Thoracic aorta (tissue), 2 donors: ENCODE results near the gene RAI1. TPM values are rescaled to one million over a fixed set of nuclear protein-coding genes. Genes with fewer than 3 reads are reported as not detected.

Source experiments
- ATAC-seq: fragments of 150-250 bp; one replicate; pipeline ENCODE4 v1.8.0; 2017; ENCODE audit warnings: low read depth; ENCODE audit not compliant: insufficient number of reproducible peaks, low FRiP score
- DNase-seq: peaks from one replicate; pipeline ENCODE4 v3.0.0-alpha.2; 2020; ENCODE audit warnings: low spot score
- H3K27ac ChIP-seq, 2 donors: fragments of 200-600 bp; sonication (generic); 1 replicate in 1 of 2; 2 replicates in 1 of 2; pipeline ENCODE4 v1.5.1; 2016; ENCODE audit warnings: mild to moderate bottlenecking in 2 of 2, moderate library complexity in 2 of 2
- H3K27me3 ChIP-seq: fragments of 200-600 bp; sonication (generic); replicated peaks from 2 replicates; pipeline ENCODE4 v1.6.0; 2016; ENCODE audit warnings: mild to moderate bottlenecking; ENCODE audit not compliant: insufficient read depth
- H3K36me3 ChIP-seq: fragments of 200-600 bp; sonication (generic); one replicate; pipeline ENCODE4 v1.5.1; 2016
- H3K4me1 ChIP-seq, 2 donors: fragments of 200-600 bp; sonication (generic); 1 replicate in 1 of 2; 2 replicates in 1 of 2; pipeline versions ENCODE4 v1.5.1 to v1.6.0; 2016; ENCODE audit warnings: low read depth in 2 of 2, mild to moderate bottlenecking in 1 of 2; ENCODE audit not compliant: control insufficient read depth in 1 of 2
- H3K4me3 ChIP-seq: fragments of 200-600 bp; sonication (generic); 2 replicates; pipeline ENCODE4 v1.5.1; 2016; ENCODE audit warnings: mild to moderate bottlenecking
- H3K9me3 ChIP-seq: fragments of 200-600 bp; sonication (generic); 2 replicates; pipeline ENCODE4 v1.5.1; 2016
- total RNA-seq, 2 donors: library from RNA; depleted of rRNA; stranded (reverse); fragments of >200 nt; gene quantifications; one replicate each; pipeline versions ENCODE4 v1.1.0 to v1.2.3, GENCODE V29; 2016
- TF ChIP-seq, protein P1 (sequence below): fragments of 200-600 bp; sonication (generic); IDR thresholded peaks from one replicate; pipeline ENCODE4 v1.5.1; 2019; ENCODE audit warnings: antibody characterized with exemption

Gene RAI1
- total RNA-seq, 2 donors from 2014 or later = 21.0 to 31.5 TPM

DNA sequence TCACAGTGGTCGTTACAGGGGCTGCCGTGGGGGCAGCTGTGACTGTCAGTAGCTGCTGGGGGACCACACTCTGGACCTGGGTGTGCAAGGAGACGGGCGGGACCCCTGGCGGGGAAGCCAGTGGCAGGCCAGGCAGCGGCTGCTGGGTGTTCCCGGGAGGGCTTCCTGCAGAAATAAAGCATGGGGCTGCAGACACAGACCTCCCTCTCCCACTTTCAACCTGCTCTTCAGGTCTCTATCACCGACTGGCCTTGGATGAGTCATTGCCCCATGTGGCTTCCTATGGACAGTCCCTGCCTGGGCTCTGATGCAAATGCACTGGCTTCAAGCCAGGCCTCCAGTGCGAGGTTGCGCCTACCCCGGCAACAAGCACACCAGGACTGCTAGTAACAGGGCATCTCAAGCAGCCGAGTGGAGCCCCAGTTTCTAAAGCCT is 138.3 kb downstream of the RAI1 start:
- Histone ChIP-seq H3K27me3 (no peaks in the 10 kb centered on the region), H3K4me1 (peaks cover 18 to 41% of the 10 kb centered on the region in 2 donors)
- no peak for ATAC-seq

DNA sequence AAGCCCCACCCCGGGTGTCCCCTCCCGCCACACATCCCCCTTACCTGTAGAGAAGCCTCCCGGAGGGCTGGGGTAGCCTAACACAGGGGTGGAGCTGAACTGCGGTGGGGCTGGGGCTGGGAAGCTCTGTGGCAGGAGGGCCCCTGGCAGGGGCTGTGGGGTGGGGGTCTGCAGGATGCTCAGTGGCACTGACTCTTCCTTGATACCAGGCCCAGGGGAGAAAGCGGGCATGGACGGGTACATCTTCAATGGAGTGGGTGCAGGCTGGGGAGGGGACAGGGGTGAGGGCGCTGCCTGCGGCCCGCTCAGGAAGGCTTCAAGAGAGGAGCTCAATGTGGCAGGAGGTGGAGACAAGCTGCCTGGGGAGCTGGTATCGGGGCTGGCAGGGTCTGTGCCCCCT is 138.8 kb downstream of the RAI1 start:
- peaks cover 23 to 43% of the 10 kb centered on the region in 2 donors for H3K4me1 ChIP-seq
- TF ChIP-seq, protein P1, sequence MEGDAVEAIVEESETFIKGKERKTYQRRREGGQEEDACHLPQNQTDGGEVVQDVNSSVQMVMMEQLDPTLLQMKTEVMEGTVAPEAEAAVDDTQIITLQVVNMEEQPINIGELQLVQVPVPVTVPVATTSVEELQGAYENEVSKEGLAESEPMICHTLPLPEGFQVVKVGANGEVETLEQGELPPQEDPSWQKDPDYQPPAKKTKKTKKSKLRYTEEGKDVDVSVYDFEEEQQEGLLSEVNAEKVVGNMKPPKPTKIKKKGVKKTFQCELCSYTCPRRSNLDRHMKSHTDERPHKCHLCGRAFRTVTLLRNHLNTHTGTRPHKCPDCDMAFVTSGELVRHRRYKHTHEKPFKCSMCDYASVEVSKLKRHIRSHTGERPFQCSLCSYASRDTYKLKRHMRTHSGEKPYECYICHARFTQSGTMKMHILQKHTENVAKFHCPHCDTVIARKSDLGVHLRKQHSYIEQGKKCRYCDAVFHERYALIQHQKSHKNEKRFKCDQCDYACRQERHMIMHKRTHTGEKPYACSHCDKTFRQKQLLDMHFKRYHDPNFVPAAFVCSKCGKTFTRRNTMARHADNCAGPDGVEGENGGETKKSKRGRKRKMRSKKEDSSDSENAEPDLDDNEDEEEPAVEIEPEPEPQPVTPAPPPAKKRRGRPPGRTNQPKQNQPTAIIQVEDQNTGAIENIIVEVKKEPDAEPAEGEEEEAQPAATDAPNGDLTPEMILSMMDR = no peak
- H3K27ac ChIP-seq = no peak overlapping the region
- H3K27me3 ChIP-seq = no peaks in the 10 kb centered on the region
- ATAC-seq = no peak
- DNase-seq = no peak
- peaks cover 7% of the 10 kb centered on the region for H3K36me3 ChIP-seq
- H3K4me3 ChIP-seq = no peak overlapping the region
- no peaks in the 10 kb centered on the region for H3K9me3 ChIP-seq

More for the DNA sequence above, 138.3 kb downstream of the RAI1 start:
- H3K9me3 ChIP-seq = no peaks in the 10 kb centered on the region
- H3K4me3 ChIP-seq = no peak overlapping the region
- no peak for DNase-seq
- TF ChIP-seq, protein P1 = no peak
- no peak overlapping the region for H3K27ac ChIP-seq
- H3K36me3 ChIP-seq = peaks cover 7% of the 10 kb centered on the region

DNA sequence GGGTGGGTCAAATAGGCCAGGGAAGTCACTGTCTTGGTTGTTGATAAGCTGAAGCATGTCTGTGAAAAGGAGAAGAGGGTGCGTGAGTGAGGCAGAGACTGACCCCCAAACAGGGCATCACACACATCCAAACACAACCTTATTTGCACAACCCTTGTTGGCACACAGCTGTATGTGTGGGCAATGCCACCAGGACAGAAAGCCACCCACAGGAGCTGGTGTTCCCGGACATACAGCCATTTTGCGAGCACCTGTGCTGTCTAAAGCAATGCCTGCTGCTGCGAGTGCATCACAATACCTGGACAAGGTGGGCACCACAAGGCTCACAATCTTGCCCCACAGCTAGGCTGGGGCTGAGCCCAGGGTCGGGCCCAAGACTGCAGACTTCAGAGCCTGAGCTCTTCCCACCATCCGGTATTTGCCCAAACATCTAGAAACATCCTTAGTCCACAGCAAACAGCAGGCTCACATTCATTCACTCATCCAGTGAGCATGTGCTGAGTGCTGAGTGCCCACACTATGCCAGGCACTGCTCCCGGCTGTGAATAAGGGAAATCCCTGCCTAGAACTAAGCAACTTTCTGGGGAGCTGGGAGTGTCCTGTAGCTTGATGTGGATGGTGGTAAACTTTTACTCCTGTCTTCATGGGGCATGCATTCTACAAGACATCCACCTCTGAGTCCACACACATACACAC is 139.4 kb downstream of the RAI1 start:
- ATAC-seq (no peak), DNase-seq (no peak)
- H3K27me3 ChIP-seq = no peaks in the 10 kb centered on the region
- H3K27ac ChIP-seq = no peak overlapping the region
- peaks cover 26 to 43% of the 10 kb centered on the region in 2 donors for H3K4me1 ChIP-seq
- TF ChIP-seq, protein P1 = no peak
- no peak overlapping the region for H3K4me3 ChIP-seq
- H3K9me3 ChIP-seq = no peaks in the 10 kb centered on the region
- H3K36me3 ChIP-seq = peaks cover 7% of the 10 kb centered on the region

DNA sequence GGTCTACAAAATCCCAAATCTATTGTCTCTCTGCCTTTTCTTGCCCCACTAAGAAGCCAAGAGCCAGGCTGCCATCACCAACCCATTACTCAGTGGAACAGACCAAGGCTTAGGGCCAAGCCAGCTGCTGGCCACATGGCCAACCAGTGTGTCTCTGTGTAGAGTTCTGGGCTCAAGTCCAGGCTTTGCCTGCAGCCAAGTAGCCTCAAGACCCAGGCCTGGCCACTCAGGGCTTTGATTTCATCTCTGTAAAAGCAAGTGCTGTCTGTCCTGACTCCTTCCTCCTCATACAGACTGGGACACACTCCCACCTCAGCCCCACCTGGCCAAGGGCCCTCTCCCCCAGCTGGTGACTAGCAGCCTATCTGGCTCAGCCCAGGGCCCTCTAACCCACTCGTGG is 140.9 kb downstream of the RAI1 start:
- TF ChIP-seq, protein P1 = no peak

DNA sequence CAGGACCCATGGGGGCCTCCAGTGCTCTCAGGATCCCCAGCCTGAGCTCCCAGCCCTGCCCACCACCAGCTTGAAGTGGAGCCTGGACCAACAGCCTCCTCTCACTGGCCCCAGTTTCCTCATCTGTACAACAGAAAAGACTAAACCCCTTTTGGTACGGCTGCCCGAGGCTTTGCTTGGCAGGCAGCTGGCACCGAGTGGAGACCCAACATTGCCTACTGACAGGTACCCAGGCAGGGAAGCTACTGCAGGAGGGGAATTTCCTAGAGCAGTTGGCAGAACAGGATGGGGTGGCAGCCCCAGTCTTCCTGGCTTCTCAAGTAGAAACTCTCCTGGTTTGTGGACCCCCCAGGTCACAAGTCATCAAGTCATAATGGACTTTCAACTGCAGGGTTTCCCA is 141.4 kb downstream of the RAI1 start:
- ATAC-seq (no peak), DNase-seq (no peak)
- Histone ChIP-seq H3K4me1 (peaks cover 26 to 50% of the 10 kb centered on the region in 2 donors), H3K27me3 (no peaks in the 10 kb centered on the region), H3K36me3 (no peaks in the 10 kb centered on the region), H3K27ac (peak overlapping the region in 1 of 2 donors; percentile 41), H3K4me3 (peak overlapping the region; percentile 71), H3K9me3 (no peaks in the 10 kb centered on the region)
- TF ChIP-seq, protein P1 = no peak

More for the DNA sequence above, 140.9 kb downstream of the RAI1 start:
- H3K4me1 ChIP-seq = peaks cover 26 to 50% of the 10 kb centered on the region in 2 donors
- H3K27ac ChIP-seq = peak overlapping the region in 1 of 2 donors; percentile 41
- H3K9me3 ChIP-seq = no peaks in the 10 kb centered on the region
- no peak for DNase-seq
- H3K27me3 ChIP-seq = no peaks in the 10 kb centered on the region
- no peak for ATAC-seq
- H3K4me3 ChIP-seq = peak overlapping the region; percentile 71
- H3K36me3 ChIP-seq = peaks cover 1% of the 10 kb centered on the region
